ENCODE measurements around the gene SPIC.
"Not testable (repeated sequence)": the region's sequence is repeated elsewhere in the genome, so short reads cannot be mapped to it uniquely, and the experiment has no call there.

The SPIC gene

GRCh38 chr12:101474711-101475386 is at the start of gene SPIC:
TSS of gene SPIC (plus strand) at chr12:101475336. CDS start at chr12:101476905, 1,569 bp downstream.
- DNase-seq = no peak

GRCh38 chr12:101430456-101430855 is 44.7 kb upstream of the SPIC start:
- peak; percentile 16 for DNase-seq

- DNase-seq = no peak
These were observed 39.0 kb upstream of the SPIC start for GRCh38 chr12:101436136-101436535.

GRCh38 chr12:101439236-101439635 is 35.9 kb upstream of the SPIC start:
- DNase-seq = no peak

GRCh38 chr12:101441461-101442224 is 33.5 kb upstream of the SPIC start:
- peak; percentile 17 for DNase-seq

GRCh38 chr12:101455685-101456084 is 19.5 kb upstream of the SPIC start:
- DNase-seq = no peak

- peak; percentile 13 for DNase-seq
These were observed 15.3 kb upstream of the SPIC start for GRCh38 chr12:101459642-101460346.

- DNase-seq = no peak
These were observed 6.2 kb upstream of the SPIC start for GRCh38 chr12:101468948-101469347.

- DNase-seq = peak; percentile 84
These were observed 4.2 kb upstream of the SPIC start for GRCh38 chr12:101470939-101471338.

- not testable (repeated sequence) for DNase-seq
These were observed 3.3 kb upstream of the SPIC start for GRCh38 chr12:101471878-101472277.

- no peak for DNase-seq
These were observed 888 bp upstream of the SPIC start for GRCh38 chr12:101474248-101474647.

GRCh38 chr12:101475751-101476305 is 692 bp downstream of the SPIC start:
- no peak for DNase-seq

- no peak for DNase-seq
These were observed 5.7 kb downstream of the SPIC start for GRCh38 chr12:101480849-101481248.

GRCh38 chr12:101485021-101485420 is 9.9 kb downstream of the SPIC start:
- no peak for DNase-seq

GRCh38 chr12:101488469-101488868 is 13.3 kb downstream of the SPIC start:
- DNase-seq = no peak

- peak; percentile 49 for DNase-seq
These were observed 15.3 kb downstream of the SPIC start for GRCh38 chr12:101490286-101490920.

- DNase-seq = no peak
These were observed 16.2 kb downstream of the SPIC start for GRCh38 chr12:101491329-101491728.

- DNase-seq = no peak
These were observed 18.4 kb downstream of the SPIC start for GRCh38 chr12:101493556-101493955.

GRCh38 chr12:101498252-101498651 is 23.1 kb downstream of the SPIC start:
- DNase-seq = no peak

- DNase-seq = peak; percentile 8
These were observed 26.4 kb downstream of the SPIC start for GRCh38 chr12:101501410-101501995.

- DNase-seq = peak; percentile 55
These were observed 46.0 kb downstream of the SPIC start for GRCh38 chr12:101521136-101521535.

- no peak for DNase-seq
These were observed 52.5 kb downstream of the SPIC start for GRCh38 chr12:101527682-101528081.
